Loucy (cell line): ENCODE measurements around the gene MYL5.

ENCODE experiments used
- H2AFZ ChIP-seq: fragments of 200-600 bp; sonication (generic); 2 replicates; pipeline ENCODE4 v1.6.0; 2016; ENCODE audit warnings: antibody characterized with exemption, mild to moderate bottlenecking, low read length, moderate library complexity
- H3F3A ChIP-seq: fragments of 200-600 bp; 2 replicates; pipeline ENCODE4 v1.6.0; 2016; ENCODE audit warnings: antibody characterized with exemption, low read depth, mild to moderate bottlenecking
- H3K27me3 ChIP-seq: fragments of 200-600 bp; sonication (generic); 2 replicates; pipeline ENCODE4 v1.6.1; 2014; ENCODE audit warnings: low read length, mild to moderate bottlenecking; ENCODE audit not compliant: insufficient read depth, poor library complexity, severe bottlenecking
- H3K36me3 ChIP-seq: fragments of 200-600 bp; sonication (generic); 2 replicates; pipeline ENCODE4 v1.6.1; 2016; ENCODE audit warnings: low read length; ENCODE audit not compliant: insufficient read depth
- H3K4me1 ChIP-seq: fragments of 200-600 bp; sonication (generic); 2 replicates; pipeline ENCODE4 v1.5.1; 2014; ENCODE audit warnings: low read length, mild to moderate bottlenecking; ENCODE audit not compliant: insufficient read depth, poor library complexity, severe bottlenecking
- H3K4me2 ChIP-seq: fragments of 200-600 bp; sonication (generic); 2 replicates; pipeline ENCODE4 v1.6.0; 2014; ENCODE audit warnings: antibody characterized with exemption, low read length, low read depth, mild to moderate bottlenecking; ENCODE audit not compliant: poor library complexity, severe bottlenecking
- H3K4me3 ChIP-seq: fragments of 200-600 bp; sonication (generic); 2 replicates; pipeline ENCODE4 v1.5.1; 2014; ENCODE audit warnings: low read length, mild to moderate bottlenecking, mixed read lengths; ENCODE audit not compliant: poor library complexity, severe bottlenecking
- H3K79me2 ChIP-seq: fragments of 200-600 bp; sonication (generic); 2 replicates; pipeline ENCODE4 v1.6.1; 2014; ENCODE audit warnings: low read length; ENCODE audit not compliant: insufficient read depth
- H3K9ac ChIP-seq: fragments of 200-600 bp; sonication (generic); 2 replicates; pipeline ENCODE4 v1.6.0; 2014; ENCODE audit warnings: mild to moderate bottlenecking, low read depth, low read length, moderate library complexity; ENCODE audit not compliant: poor library complexity, severe bottlenecking
- H3K9me2 ChIP-seq: fragments of 200-600 bp; sonication (generic); replicated peaks from 2 replicates; pipeline ENCODE4 v1.6.1; 2016; ENCODE audit warnings: low read depth, low read length, mixed read lengths
- H3K9me3 ChIP-seq: fragments of 200-600 bp; sonication (generic); 2 replicates; pipeline ENCODE4 v1.6.1; 2014; ENCODE audit warnings: mild to moderate bottlenecking, antibody characterized with exemption, low read length, low read depth; ENCODE audit not compliant: insufficient read depth
- H4K20me1 ChIP-seq: fragments of 200-600 bp; sonication (generic); 2 replicates; pipeline ENCODE4 v1.6.0; 2014; ENCODE audit warnings: antibody characterized with exemption, low read length, mild to moderate bottlenecking; ENCODE audit not compliant: insufficient read depth, poor library complexity, severe bottlenecking
- CTCF ChIP-seq: fragments of 200-600 bp; sonication (generic); conservative IDR thresholded peaks from 2 replicates; pipeline ENCODE4 v1.5.1; 2014; ENCODE audit warnings: mild to moderate bottlenecking, antibody characterized with exemption, low read length
- EZH2phosphoT487 ChIP-seq: fragments of 200-600 bp; IDR thresholded peaks from 2 replicates; pipeline ENCODE4 v1.6.1; 2018; ENCODE audit warnings: antibody characterized with exemption, mild to moderate bottlenecking, moderate library complexity, borderline replicate concordance

MYL5 gene

GRCh38 chr4:722169-722725, 47.9 kb downstream of the MYL5 start:
- TF ChIP-seq CTCF (no peak), EZH2phosphoT487 (no peak)
- Histone ChIP-seq H3K36me3 (peaks cover 6% of the 10 kb centered on the region; the same call in 1 of the 2 replicates), H3K79me2 (peaks cover 90% of the 10 kb centered on the region; the same call in 1 of the 2 replicates), H3K9me3 (no peaks in the 10 kb centered on the region), H4K20me1 (peaks cover 38% of the 10 kb centered on the region), H3K9ac (no peak overlapping the region), H3K4me1 (no peaks in the 10 kb centered on the region), H3K9me2 (no peaks in the 10 kb centered on the region), H2AFZ (no peak overlapping the region), H3F3A (no peaks in the 10 kb centered on the region), H3K4me3 (no peak overlapping the region), H3K27me3 (no peaks in the 10 kb centered on the region), H3K4me2 (no peak overlapping the region)

- no peak overlapping the region for H3K9ac ChIP-seq
- no peaks in the 10 kb centered on the region for H3F3A ChIP-seq
- H3K9me3 ChIP-seq: no peaks in the 10 kb centered on the region
- TF ChIP-seq EZH2phosphoT487 (no peak), CTCF (no peak)
- H3K4me2 ChIP-seq: no peak overlapping the region
- no peaks in the 10 kb centered on the region for H3K9me2 ChIP-seq
- H2AFZ ChIP-seq: no peak overlapping the region
- peaks cover 90% of the 10 kb centered on the region; the same call in 1 of the 2 replicates for H3K79me2 ChIP-seq
- no peaks in the 10 kb centered on the region for H3K4me1 ChIP-seq
- peaks cover 6% of the 10 kb centered on the region; the same call in 1 of the 2 replicates for H3K36me3 ChIP-seq
- H4K20me1 ChIP-seq: peaks cover 36% of the 10 kb centered on the region
- no peak overlapping the region for H3K4me3 ChIP-seq
- H3K27me3 ChIP-seq: no peaks in the 10 kb centered on the region
Measured at GRCh38 chr4:722851-723360, 48.6 kb downstream of the MYL5 start.

GRCh38 chr4:723751-724530, 49.6 kb downstream of the MYL5 start:
- H3K4me2 ChIP-seq: no peak overlapping the region
- no peaks in the 10 kb centered on the region for H3K27me3 ChIP-seq
- no peaks in the 10 kb centered on the region for H3K4me1 ChIP-seq
- H3K4me3 ChIP-seq: no peak overlapping the region
- H3K9me2 ChIP-seq: no peaks in the 10 kb centered on the region
- H3F3A ChIP-seq: no peaks in the 10 kb centered on the region
- H3K79me2 ChIP-seq: peaks cover 90% of the 10 kb centered on the region; the same call in 1 of the 2 replicates
- H2AFZ ChIP-seq: no peak overlapping the region
- peaks cover 6% of the 10 kb centered on the region; the same call in 1 of the 2 replicates for H3K36me3 ChIP-seq
- no peak for TF ChIP-seq CTCF
- no peak for TF ChIP-seq EZH2phosphoT487
- H3K9me3 ChIP-seq: no peaks in the 10 kb centered on the region
- no peak overlapping the region for H3K9ac ChIP-seq
- peaks cover 29% of the 10 kb centered on the region for H4K20me1 ChIP-seq
